CD14-positive monocyte (primary cell): ENCODE data around the gene CHST11. TPM values are rescaled to one million over a fixed set of nuclear protein-coding genes. Genes with fewer than 3 reads are reported as not detected.

Experiments
- DNase-seq, 3 donors: peaks; one replicate each; pipeline ENCODE4 v3.0.0-alpha.2; 2011 to 2022
- H2AFZ ChIP-seq: 2 replicates; pipeline ENCODE4 v1.6.0; 2012; ENCODE audit warnings: mild to moderate bottlenecking, low read depth, low read length, inconsistent platforms; ENCODE audit not compliant: insufficient read depth, poor library complexity, severe bottlenecking
- H3K27ac ChIP-seq, 2 donors: 1 replicate in 1 of 2; 2 replicates in 1 of 2; pipeline ENCODE4 v1.5.1; 2012 to 2013; ENCODE audit warnings: low read length in 2 of 2, control low read depth in 1 of 2, inconsistent platforms in 1 of 2, low read depth in 1 of 2, mild to moderate bottlenecking in 1 of 2
- H3K27me3 ChIP-seq, 2 donors: one replicate each; pipeline versions ENCODE4 v1.6.0 to v1.6.1; 2011 to 2013; ENCODE audit warnings: low read length in 2 of 2; ENCODE audit not compliant: control insufficient read depth in 2 of 2, insufficient read depth in 2 of 2
- H3K36me3 ChIP-seq, 2 donors: replicated peaks in 1 of 2; 1 replicate in 1 of 2; 2 replicates in 1 of 2; pipeline versions ENCODE4 v1.5.1 to v1.6.1; 2012 to 2013; ENCODE audit warnings: low read length in 2 of 2, control low read depth in 1 of 2, inconsistent platforms in 1 of 2, mild to moderate bottlenecking in 1 of 2; ENCODE audit not compliant: insufficient read depth in 2 of 2, control insufficient read depth in 1 of 2
- H3K4me1 ChIP-seq, 2 donors: 1 replicate in 1 of 2; 2 replicates in 1 of 2; pipeline versions ENCODE4 v1.5.1 to v1.6.1; 2012 to 2013; ENCODE audit warnings: low read length in 2 of 2, control low read depth in 1 of 2, inconsistent platforms in 1 of 2, mild to moderate bottlenecking in 1 of 2, moderate library complexity in 1 of 2; ENCODE audit not compliant: insufficient read depth in 2 of 2, control insufficient read depth in 1 of 2
- H3K4me2 ChIP-seq: replicated peaks from 2 replicates; pipeline ENCODE3; 2012; ENCODE audit warnings: low read length, moderate library complexity, mild to moderate bottlenecking; ENCODE audit not compliant: poor library complexity, severe bottlenecking; ENCODE audit errors: extremely low read depth
- H3K4me3 ChIP-seq, 3 experiments: fragments of 200-600 bp in 1 of 3; sonication (generic) in 1 of 3; replicated peaks in 1 of 3; 1 replicate in 2 of 3; 2 replicates in 1 of 3; pipeline ENCODE4 v1.5.1; 2011 to 2013; ENCODE audit warnings: low read length in 3 of 3, mild to moderate bottlenecking in 3 of 3, control low read depth in 2 of 3, low read depth in 2 of 3, inconsistent platforms in 1 of 3, moderate library complexity in 1 of 3
- H3K79me2 ChIP-seq: 2 replicates; pipeline ENCODE4 v1.6.0; 2012; ENCODE audit warnings: mild to moderate bottlenecking, control low read depth, inconsistent platforms, low read length, moderate library complexity; ENCODE audit not compliant: insufficient read depth
- H3K9ac ChIP-seq: 2 replicates; pipeline ENCODE4 v1.6.0; 2017; ENCODE audit warnings: low read length, mild to moderate bottlenecking; ENCODE audit not compliant: insufficient read depth, poor library complexity, severe bottlenecking
- H3K9me3 ChIP-seq, 2 donors: replicated peaks in 1 of 2; 1 replicate in 1 of 2; 2 replicates in 1 of 2; pipeline versions ENCODE4 v1.5.1 to v1.6.1; 2012 to 2013; ENCODE audit warnings: low read length in 2 of 2, control low read depth in 1 of 2; ENCODE audit not compliant: control insufficient read depth in 1 of 2, insufficient read depth in 1 of 2
- H4K20me1 ChIP-seq: 2 replicates; pipeline ENCODE4 v1.6.0; 2012; ENCODE audit warnings: mild to moderate bottlenecking, low read length, control low read depth, moderate library complexity; ENCODE audit not compliant: insufficient read depth
- H3K27ac Mint-ChIP-seq, 7 donors: one replicate each; pipeline ENCODE4 v1.8.0; 2020; ENCODE audit warnings: mild to moderate bottlenecking in 7 of 7, mixed read lengths in 7 of 7, moderate library complexity in 6 of 7, inconsistent platforms in 2 of 7
- H3K27me3 Mint-ChIP-seq, 3 donors: one replicate each; pipeline ENCODE4 v1.8.0; 2021 to 2022; ENCODE audit warnings: low read depth in 3 of 3, mild to moderate bottlenecking in 3 of 3, mixed read lengths in 3 of 3, moderate library complexity in 3 of 3, inconsistent platforms in 1 of 3
- H3K36me3 Mint-ChIP-seq, 2 donors: one replicate each; pipeline ENCODE4 v1.8.0; 2020; ENCODE audit warnings: mixed read lengths in 2 of 2, inconsistent platforms in 1 of 2, mild to moderate bottlenecking in 1 of 2
- H3K4me1 Mint-ChIP-seq: one replicate; pipeline ENCODE4 v1.8.0; 2020; ENCODE audit warnings: mild to moderate bottlenecking, mixed read lengths
- H3K4me3 Mint-ChIP-seq, 2 donors: one replicate each; pipeline ENCODE4 v1.8.0; 2020; ENCODE audit warnings: mild to moderate bottlenecking in 2 of 2, mixed read lengths in 2 of 2, moderate library complexity in 1 of 2
- H3K9me3 Mint-ChIP-seq, 7 donors: one replicate each; pipeline ENCODE4 v1.8.0; 2020 to 2022; ENCODE audit warnings: mixed read lengths in 7 of 7, mild to moderate bottlenecking in 6 of 7, moderate library complexity in 6 of 7, inconsistent platforms in 2 of 7
- CTCF ChIP-seq: fragments of 200-600 bp; IDR thresholded peaks from one replicate; pipeline ENCODE4 v1.8.0; 2022; ENCODE audit warnings: antibody characterized with exemption, mild to moderate bottlenecking
- WGBS: methylation state at CpG from one replicate; pipeline ENCODE4 v1.1.5; 2013; ENCODE audit warnings: missing lambda C conversion rate; ENCODE audit not compliant: insufficient coverage; 5-methylcytosine and 5-hydroxymethylcytosine counted together
- intact Hi-C, 2 donors: fragments of 100-400 bp; cut with micrococcal nuclease; formaldehyde crosslinking; loops; one replicate each; pipeline versions ENCODE4 v1.15.0 to v1.15.1; 2023
- polyA plus RNA-seq, 3 donors: library from polyadenylated mRNA; depleted of rRNA in 1 of 3; unstranded in 2 of 3; stranded (reverse) in 1 of 3; fragments of 300-500 nt in 2 of 3; fragments of >200 nt in 1 of 3; fragmentation: Illumina TruSeq in 2 of 3; gene quantifications; 1 replicate in 2 of 3; 2 replicates in 1 of 3; pipeline ENCODE4 v1.2.3, GENCODE V29; 2012 to 2021

CHST11 gene
- polyA plus RNA-seq, 3 donors, result 44.4 to 66.6 (median 48.4) TPM

GRCh38 chr12:104567832-104568486 lies 111.2 kb downstream of the CHST11 start:
- peaks cover 0 to 8% of the 10 kb centered on the region in 2 donors for H3K9me3 ChIP-seq
- no peak overlapping the region for H3K4me2 ChIP-seq
- Mint-ChIP-seq H3K27me3 (peaks cover 0 to 2% (median 0%) of the 10 kb centered on the region in 3 donors), H3K27ac (peak overlapping the region; percentile 81 to 98 (median 92)), H3K9me3 (peaks cover 4 to 16% (median 10%) of the 10 kb centered on the region in 7 donors), H3K4me1 (peaks cover 73% of the 10 kb centered on the region), H3K4me3 (no peak overlapping the region), H3K36me3 (peaks cover 26 to 27% of the 10 kb centered on the region in 2 donors)
- no peak for TF ChIP-seq CTCF
- peaks cover 49 to 59% of the 10 kb centered on the region in 2 donors for H3K4me1 ChIP-seq
- peaks cover 87% of the 10 kb centered on the region for H3K79me2 ChIP-seq
- H3K36me3 ChIP-seq, result peaks cover 5 to 16% of the 10 kb centered on the region in 2 donors
- no peak overlapping the region for H2AFZ ChIP-seq
- intact Hi-C loops, result loop anchor here (5.0 to 10.0 kb wide), 3 partner anchors 34 to 123 kb away; partner anchors contain the start of gene CHST11 (in 1 of the 2)
- H4K20me1 ChIP-seq, result peaks cover 83% of the 10 kb centered on the region
- no peaks in the 10 kb centered on the region for H3K27me3 ChIP-seq
- 37% methylated on average over 3 of the region's 5 CpGs for WGBS
- H3K9ac ChIP-seq, result no peak overlapping the region
- no peak overlapping the region for H3K4me3 ChIP-seq
- H3K27ac ChIP-seq, result peak overlapping the region; percentile 20 to 90
- peak in 1 of 3 donors; percentile 26 for DNase-seq

- peaks cover 0 to 2% (median 0%) of the 10 kb centered on the region in 3 donors for H3K27me3 Mint-ChIP-seq
- Histone ChIP-seq H3K36me3 (peaks cover 5 to 16% of the 10 kb centered on the region in 2 donors), H3K27me3 (no peaks in the 10 kb centered on the region), H3K79me2 (peaks cover 81% of the 10 kb centered on the region), H3K27ac (peak overlapping the region; percentile 20 to 90), H3K4me1 (peaks cover 49 to 59% of the 10 kb centered on the region in 2 donors), H3K4me3 (no peak overlapping the region), H2AFZ (no peak overlapping the region), H3K9ac (no peak overlapping the region), H3K9me3 (peaks cover 0 to 8% of the 10 kb centered on the region in 2 donors), H3K4me2 (peak overlapping the region; percentile 61), H4K20me1 (peaks cover 78% of the 10 kb centered on the region)
- peaks cover 4 to 13% (median 8%) of the 10 kb centered on the region in 7 donors for H3K9me3 Mint-ChIP-seq
- no peak overlapping the region for H3K4me3 Mint-ChIP-seq
- peak overlapping the region; percentile 81 to 98 (median 92) for H3K27ac Mint-ChIP-seq
- peaks cover 23 to 24% of the 10 kb centered on the region in 2 donors for H3K36me3 Mint-ChIP-seq
- WGBS, result no CpG with 5 or more reads among the region's 1 CpG
- no peak for TF ChIP-seq CTCF
- peaks cover 73% of the 10 kb centered on the region for H3K4me1 Mint-ChIP-seq
- DNase-seq, result no peak
- intact Hi-C loops, result loop anchor here (5.0 to 10.0 kb wide), 3 partner anchors 34 to 124 kb away; partner anchors contain the start of gene CHST11 (in 1 of the 2)
Observed at GRCh38 chr12:104568487-104568868, 111.7 kb downstream of the CHST11 start.
